Smooth muscle cell (in vitro differentiated cells): ENCODE results near the gene GALNT17. TPM values are rescaled to one million over a fixed set of nuclear protein-coding genes. Genes with fewer than 3 reads are reported as not detected.
A peak's percentile ranks its signal among the peaks of the same experiment; 100 is the strongest.

Experiments used
- DNase-seq: peaks from one replicate; lab custom pipeline; 2025; ENCODE audit not compliant: unreplicated experiment; lab: John Stamatoyannopoulos, UW
- H2AFZ ChIP-seq: fragments of 200-600 bp; sonication (generic); 2 replicates; pipeline ENCODE4 v1.6.0; 2016; ENCODE audit warnings: antibody characterized with exemption, low read depth, mild to moderate bottlenecking
- H3F3A ChIP-seq: fragments of 200-600 bp; sonication (generic); 2 replicates; pipeline ENCODE4 v1.6.0; 2017; ENCODE audit warnings: antibody characterized with exemption, low read depth
- H3K27ac ChIP-seq: fragments of 200-600 bp; sonication (generic); 2 replicates; pipeline ENCODE4 v1.5.1; 2016; ENCODE audit warnings: low read depth, mild to moderate bottlenecking
- H3K27me3 ChIP-seq: fragments of 200-600 bp; sonication (generic); 2 replicates; pipeline ENCODE4 v1.6.1; 2016; ENCODE audit warnings: low read depth, mild to moderate bottlenecking
- H3K36me3 ChIP-seq: fragments of 200-600 bp; sonication (generic); 2 replicates; pipeline ENCODE4 v1.5.1; 2016; ENCODE audit warnings: low read depth
- H3K4me1 ChIP-seq: fragments of 200-600 bp; sonication (generic); 2 replicates; pipeline ENCODE4 v1.5.1; 2016; ENCODE audit warnings: low read depth
- H3K4me2 ChIP-seq: fragments of 200-600 bp; sonication (generic); 2 replicates; pipeline ENCODE4 v1.6.0; 2016; ENCODE audit warnings: mild to moderate bottlenecking
- H3K4me3 ChIP-seq: fragments of 200-600 bp; sonication (generic); 2 replicates; pipeline ENCODE4 v1.5.1; 2016; ENCODE audit warnings: mild to moderate bottlenecking
- H3K79me2 ChIP-seq: fragments of 200-600 bp; sonication (generic); 2 replicates; pipeline ENCODE4 v1.6.0; 2016; ENCODE audit warnings: low read depth, mild to moderate bottlenecking
- H3K9ac ChIP-seq: fragments of 200-600 bp; sonication (generic); 2 replicates; pipeline ENCODE4 v1.6.0; 2016; ENCODE audit warnings: low read depth
- H3K9me3 ChIP-seq: fragments of 200-600 bp; sonication (generic); replicated peaks from 2 replicates; pipeline ENCODE4 v1.5.1; 2016; ENCODE audit warnings: low read depth
- H4K20me1 ChIP-seq: fragments of 200-600 bp; sonication (generic); 2 replicates; pipeline ENCODE4 v1.6.0; 2016; ENCODE audit warnings: low read depth
- WGBS: methylation state at CpG from one replicate; pipeline ENCODE4 v1.1.7; 2016; ENCODE audit warnings: low lambda C conversion rate; 5-methylcytosine and 5-hydroxymethylcytosine counted together
- polyA plus RNA-seq: library from polyadenylated mRNA; unstranded; fragments of >200 nt; fragmentation: Nextera tagmentation; extraction: Ambion mirVana; gene quantifications from 2 replicates; pipeline ENCODE4 v1.2.1, GENCODE V29; 2016
- total RNA-seq: library from RNA; depleted of rRNA; stranded (reverse); fragments of >200 nt; gene quantifications from 2 replicates; pipeline ENCODE4 v1.2.3, GENCODE V29; 2014
- TF ChIP-seq, protein P1 (sequence below): fragments of 200-600 bp; sonication (generic); IDR thresholded peaks from 2 replicates; pipeline ENCODE4 v1.5.1; 2017; ENCODE audit warnings: borderline replicate concordance, mild to moderate bottlenecking, antibody characterized with exemption; ENCODE audit not compliant: insufficient read depth, poor library complexity, severe bottlenecking

GALNT17 gene
- total and polyA plus RNA-seq, 2 experiments from 2014 or later = 0.38 to 0.45 TPM

DNA sequence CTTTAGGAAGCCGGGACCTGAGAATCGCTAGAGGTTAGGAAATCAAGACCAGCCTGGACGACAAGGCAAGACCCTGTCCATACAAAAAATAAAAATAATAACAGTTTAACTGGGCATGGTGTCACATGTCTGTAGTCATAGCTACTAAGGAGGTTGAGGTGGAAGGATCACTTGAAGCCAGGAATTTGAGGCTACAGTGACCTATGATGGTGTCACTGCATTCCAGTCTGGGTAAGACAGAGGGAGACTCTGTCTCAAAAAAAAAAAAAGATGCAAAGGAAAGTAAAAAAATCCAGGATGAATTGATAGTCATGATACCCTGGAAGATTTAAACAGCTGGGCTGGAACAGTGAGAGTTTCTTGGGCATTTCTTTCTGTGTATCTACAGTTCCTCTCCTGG is 463.2 kb downstream of the GALNT17 start:
- Histone ChIP-seq H3K79me2 (no peaks in the 10 kb centered on the region), H3K27me3 (no peaks in the 10 kb centered on the region)
- WGBS = 96% methylated on average over 3 of the region's 3 CpGs

DNA sequence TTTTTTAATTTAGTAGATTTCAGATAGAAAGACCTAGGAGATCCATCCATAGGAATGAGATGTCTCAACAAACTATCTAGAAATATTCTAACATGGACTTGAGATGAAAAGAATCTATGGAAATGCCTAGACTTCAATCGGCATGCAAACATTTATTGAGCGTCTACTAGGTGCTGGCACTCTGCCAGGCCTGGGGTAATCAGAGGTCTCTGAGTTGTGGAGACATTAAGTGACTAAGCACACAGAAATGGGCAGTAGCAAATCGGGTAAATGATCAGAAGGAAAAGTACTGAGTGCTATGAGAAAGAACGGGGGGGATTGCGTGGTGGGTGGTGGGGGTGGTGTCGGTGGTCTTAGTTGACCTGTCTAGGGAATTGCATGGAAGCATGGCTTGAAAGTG is 466.6 kb downstream of the GALNT17 start:
- TF ChIP-seq, protein P1, sequence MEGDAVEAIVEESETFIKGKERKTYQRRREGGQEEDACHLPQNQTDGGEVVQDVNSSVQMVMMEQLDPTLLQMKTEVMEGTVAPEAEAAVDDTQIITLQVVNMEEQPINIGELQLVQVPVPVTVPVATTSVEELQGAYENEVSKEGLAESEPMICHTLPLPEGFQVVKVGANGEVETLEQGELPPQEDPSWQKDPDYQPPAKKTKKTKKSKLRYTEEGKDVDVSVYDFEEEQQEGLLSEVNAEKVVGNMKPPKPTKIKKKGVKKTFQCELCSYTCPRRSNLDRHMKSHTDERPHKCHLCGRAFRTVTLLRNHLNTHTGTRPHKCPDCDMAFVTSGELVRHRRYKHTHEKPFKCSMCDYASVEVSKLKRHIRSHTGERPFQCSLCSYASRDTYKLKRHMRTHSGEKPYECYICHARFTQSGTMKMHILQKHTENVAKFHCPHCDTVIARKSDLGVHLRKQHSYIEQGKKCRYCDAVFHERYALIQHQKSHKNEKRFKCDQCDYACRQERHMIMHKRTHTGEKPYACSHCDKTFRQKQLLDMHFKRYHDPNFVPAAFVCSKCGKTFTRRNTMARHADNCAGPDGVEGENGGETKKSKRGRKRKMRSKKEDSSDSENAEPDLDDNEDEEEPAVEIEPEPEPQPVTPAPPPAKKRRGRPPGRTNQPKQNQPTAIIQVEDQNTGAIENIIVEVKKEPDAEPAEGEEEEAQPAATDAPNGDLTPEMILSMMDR = no peak
- H3K4me2 ChIP-seq = no peak overlapping the region
- no peaks in the 10 kb centered on the region for H3K79me2 ChIP-seq
- no peak overlapping the region for H3K4me3 ChIP-seq
- H3K4me1 ChIP-seq = no peaks in the 10 kb centered on the region
- no peaks in the 10 kb centered on the region for H3K9me3 ChIP-seq
- 87% methylated on average over 6 of the region's 6 CpGs for WGBS
- H3K9ac ChIP-seq = no peak overlapping the region
- no peak for DNase-seq
- H4K20me1 ChIP-seq = no peaks in the 10 kb centered on the region
- no peak overlapping the region for H3K27ac ChIP-seq
- no peaks in the 10 kb centered on the region for H3F3A ChIP-seq
- H3K27me3 ChIP-seq = no peaks in the 10 kb centered on the region
- no peaks in the 10 kb centered on the region for H3K36me3 ChIP-seq
- H2AFZ ChIP-seq = no peak overlapping the region

More for the DNA sequence above, 463.2 kb downstream of the GALNT17 start:
- no peak for DNase-seq
- peak overlapping the region; percentile 26 for H3K27ac ChIP-seq
- no peak overlapping the region for H2AFZ ChIP-seq
- no peaks in the 10 kb centered on the region for H3K36me3 ChIP-seq
- no peaks in the 10 kb centered on the region for H3K4me1 ChIP-seq
- no peaks in the 10 kb centered on the region for H3K9me3 ChIP-seq
- no peak overlapping the region for H3K4me2 ChIP-seq
- H4K20me1 ChIP-seq = no peaks in the 10 kb centered on the region
- no peaks in the 10 kb centered on the region for H3F3A ChIP-seq
- no peak overlapping the region for H3K9ac ChIP-seq
- H3K4me3 ChIP-seq = no peak overlapping the region
- TF ChIP-seq, protein P1 = no peak

DNA sequence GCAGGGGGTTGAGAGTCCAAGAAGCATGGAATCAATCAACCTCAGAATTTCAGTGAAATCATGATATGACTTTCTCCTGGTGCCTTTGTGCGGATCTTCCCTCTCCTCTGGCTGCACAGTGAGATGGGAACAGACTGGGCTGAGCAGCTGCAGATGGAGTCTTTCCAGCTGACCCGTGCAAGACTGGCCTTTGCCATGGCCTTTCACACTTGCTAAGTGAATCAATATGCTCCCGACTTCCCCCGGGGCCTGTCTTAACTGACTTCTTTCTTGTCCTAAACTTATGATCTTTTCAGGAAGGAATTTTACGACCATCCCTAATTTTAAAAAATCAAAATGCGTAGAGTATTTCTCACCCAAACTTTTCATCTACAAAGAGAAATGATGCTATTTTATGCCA is 469.9 kb downstream of the GALNT17 start:
- Histone ChIP-seq H3K4me2 (no peak overlapping the region), H3K27me3 (no peaks in the 10 kb centered on the region), H3K79me2 (no peaks in the 10 kb centered on the region), H3K4me3 (no peak overlapping the region), H3K4me1 (no peaks in the 10 kb centered on the region), H3K36me3 (no peaks in the 10 kb centered on the region), H3K9me3 (no peaks in the 10 kb centered on the region), H3K9ac (no peak overlapping the region), H2AFZ (no peak overlapping the region), H4K20me1 (no peaks in the 10 kb centered on the region), H3K27ac (no peak overlapping the region), H3F3A (no peaks in the 10 kb centered on the region)
- TF ChIP-seq, protein P1 = no peak
- DNase-seq = no peak
- WGBS = 63% methylated on average over 6 of the region's 6 CpGs

GRCh38 chr7:71604818-71605414 is 473.0 kb downstream of the GALNT17 start:
- Histone ChIP-seq H3K4me3 (no peak overlapping the region), H2AFZ (no peak overlapping the region), H3K36me3 (no peaks in the 10 kb centered on the region), H4K20me1 (no peaks in the 10 kb centered on the region), H3K9me3 (peaks cover 4% of the 10 kb centered on the region), H3K4me2 (no peak overlapping the region), H3K9ac (no peak overlapping the region), H3K4me1 (no peaks in the 10 kb centered on the region), H3K27ac (no peak overlapping the region), H3K27me3 (no peaks in the 10 kb centered on the region), H3F3A (no peaks in the 10 kb centered on the region), H3K79me2 (no peaks in the 10 kb centered on the region)
- no peak for DNase-seq
- WGBS = 95% methylated on average over 9 of the region's 9 CpGs
- TF ChIP-seq, protein P1 = no peak
